GM12878 (cell line): Measurements from ENCODE around the gene ATP2A1. TPM values are rescaled to one million over a fixed set of nuclear protein-coding genes. Genes with fewer than 3 reads are reported as not detected.

Source experiments
- ASH2L ChIP-seq: fragments of 300-600, 200-600 bp; sonication (generic); IDR thresholded peaks from 2 replicates; pipeline ENCODE4 v1.6.1; 2017; ENCODE audit warnings: low read depth, mild to moderate bottlenecking, borderline replicate concordance
- ATF7 ChIP-seq: fragments of 450-650 bp; IDR thresholded peaks from 2 replicates; pipeline ENCODE4 v1.6.1; 2016; ENCODE audit warnings: low read depth, mild to moderate bottlenecking
- BCL11A ChIP-seq: IDR thresholded peaks from 2 replicates; pipeline ENCODE4 v1.6.1; 2011; ENCODE audit warnings: low read depth, low read length
- BRCA1 ChIP-seq: IDR thresholded peaks from 2 replicates; pipeline ENCODE4 v1.6.1; 2011; ENCODE audit warnings: low read depth, low read length, improper control_type of control experiment
- EED ChIP-seq: sonication (generic); IDR thresholded peaks from 2 replicates; pipeline ENCODE4 v1.6.1; 2016; ENCODE audit warnings: antibody characterized with exemption, low read depth
- EZH2 ChIP-seq: IDR thresholded peaks from 2 replicates; pipeline ENCODE4 v1.6.1; 2012; ENCODE audit warnings: low read depth, mild to moderate bottlenecking, control low read depth, inconsistent platforms, low read length, borderline replicate concordance; ENCODE audit not compliant: control insufficient read depth
- FOXM1 ChIP-seq: IDR thresholded peaks from 2 replicates; pipeline ENCODE4 v1.6.1; 2012; ENCODE audit warnings: low read depth, mild to moderate bottlenecking, inconsistent platforms, low read length, moderate library complexity
- GABPA ChIP-seq: IDR thresholded peaks from 2 replicates; pipeline ENCODE4 v1.6.1; 2014; ENCODE audit warnings: antibody characterized with exemption, low read depth, mild to moderate bottlenecking, inconsistent platforms
- NFYB ChIP-seq: IDR thresholded peaks from 2 replicates; pipeline ENCODE4 v1.6.1; 2011; ENCODE audit warnings: low read depth, mild to moderate bottlenecking, low read length, improper control_type of control experiment, moderate library complexity; ENCODE audit not compliant: insufficient read depth
- RB1 ChIP-seq: fragments of 450-650 bp; formaldehyde crosslinking; IDR thresholded peaks from 2 replicates; pipeline ENCODE4 v1.6.1; 2017; ENCODE audit warnings: mild to moderate bottlenecking, borderline replicate concordance
- RFX5 ChIP-seq: IDR thresholded peaks from 2 replicates; pipeline ENCODE4 v1.6.1; 2011; ENCODE audit warnings: low read depth, low read length, improper control_type of control experiment
- SPI1 ChIP-seq: IDR thresholded peaks from 2 replicates; pipeline ENCODE4 v1.6.1; 2011; ENCODE audit warnings: low read depth, mild to moderate bottlenecking, low read length, moderate library complexity, borderline replicate concordance; ENCODE audit not compliant: insufficient read depth
- SRF ChIP-seq, 2 experiments: IDR thresholded peaks; 2 replicates each; pipeline ENCODE4 v1.6.1; 2011; ENCODE audit warnings: low read depth in 2 of 2, low read length in 2 of 2, mild to moderate bottlenecking in 1 of 2, moderate library complexity in 1 of 2
- STAT1 ChIP-seq: fragments of 450-650 bp; conservative IDR thresholded peaks from 2 replicates; pipeline ENCODE4 v1.6.1; 2014; ENCODE audit warnings: antibody characterized with exemption, mild to moderate bottlenecking
- SUZ12 ChIP-seq: fragments of 200-600 bp; sonication (generic); IDR thresholded peaks from one replicate; pipeline ENCODE4 v1.6.1; 2018; ENCODE audit warnings: antibody characterized with exemption, mild to moderate bottlenecking; ENCODE audit not compliant: unreplicated experiment
- ZZZ3 ChIP-seq: IDR thresholded peaks from 2 replicates; pipeline ENCODE4 v1.6.1; 2011; ENCODE audit warnings: low read depth; ENCODE audit not compliant: control insufficient read depth, insufficient read length
- polyA plus RNA-seq, 11 experiments: library from polyadenylated mRNA; depleted of rRNA in 4 of 11; unstranded in 6 of 11; stranded (reverse) in 5 of 11; fragments of >200 nt; fragmentation: Nextera tagmentation in 4 of 11; fragmentation: Illumina TruSeq in 1 of 11; extraction: Ambion mirVana in 4 of 11; extraction: Trizol in 1 of 11; gene quantifications; 1 replicate in 1 of 11; 2 replicates in 10 of 11; pipeline versions ENCODE4 v1.2.1 to v1.2.3, GENCODE V29; 2011 to 2016; ENCODE audit warnings: inconsistent platforms in 2 of 11, missing spikeins in 2 of 11, low read depth in 1 of 11
- total RNA-seq, 4 experiments: library from RNA; depleted of rRNA in 3 of 4; stranded (reverse); fragments of >200 nt in 3 of 4; fragmentation: Illumina TruSeq in 1 of 4; extraction: Trizol in 1 of 4; gene quantifications; 2 replicates each; pipeline versions ENCODE4 v1.2.1 to v1.2.3, GENCODE V29; 2013 to 2021
- TF ChIP-seq, protein P1 (sequence below): fragments of 150-350 bp; IDR thresholded peaks from 2 replicates; pipeline ENCODE4 v1.6.1; 2016; ENCODE audit warnings: low read depth, low read length
- TF ChIP-seq, protein P2 (sequence below): IDR thresholded peaks from 2 replicates; pipeline ENCODE4 v1.6.1; 2012; ENCODE audit warnings: low read depth, low read length, improper control_type of control experiment
- TF ChIP-seq, protein P3 (sequence below): fragments of 450-650 bp; IDR thresholded peaks from 2 replicates; pipeline ENCODE4 v1.6.1; 2017; ENCODE audit warnings: low read depth, mild to moderate bottlenecking, moderate library complexity
- TF ChIP-seq, protein P4 (sequence below): fragments of 450-650 bp; IDR thresholded peaks from 2 replicates; pipeline ENCODE4 v1.6.1; 2017; ENCODE audit warnings: antibody characterized with exemption, mild to moderate bottlenecking, moderate library complexity
- TF ChIP-seq, protein P5 (sequence below): IDR thresholded peaks from 2 replicates; pipeline ENCODE4 v1.6.1; 2011; ENCODE audit warnings: low read depth, mild to moderate bottlenecking, low read length, moderate library complexity, borderline replicate concordance; ENCODE audit errors: extremely low read depth

The ATP2A1 gene
- total and polyA plus RNA-seq, 10 of the 15 experiments (the other 5 are each of a cell fraction or from before 2014, with no cell fraction given) = 0.13 to 1.7 (median 0.88) TPM

DNA sequence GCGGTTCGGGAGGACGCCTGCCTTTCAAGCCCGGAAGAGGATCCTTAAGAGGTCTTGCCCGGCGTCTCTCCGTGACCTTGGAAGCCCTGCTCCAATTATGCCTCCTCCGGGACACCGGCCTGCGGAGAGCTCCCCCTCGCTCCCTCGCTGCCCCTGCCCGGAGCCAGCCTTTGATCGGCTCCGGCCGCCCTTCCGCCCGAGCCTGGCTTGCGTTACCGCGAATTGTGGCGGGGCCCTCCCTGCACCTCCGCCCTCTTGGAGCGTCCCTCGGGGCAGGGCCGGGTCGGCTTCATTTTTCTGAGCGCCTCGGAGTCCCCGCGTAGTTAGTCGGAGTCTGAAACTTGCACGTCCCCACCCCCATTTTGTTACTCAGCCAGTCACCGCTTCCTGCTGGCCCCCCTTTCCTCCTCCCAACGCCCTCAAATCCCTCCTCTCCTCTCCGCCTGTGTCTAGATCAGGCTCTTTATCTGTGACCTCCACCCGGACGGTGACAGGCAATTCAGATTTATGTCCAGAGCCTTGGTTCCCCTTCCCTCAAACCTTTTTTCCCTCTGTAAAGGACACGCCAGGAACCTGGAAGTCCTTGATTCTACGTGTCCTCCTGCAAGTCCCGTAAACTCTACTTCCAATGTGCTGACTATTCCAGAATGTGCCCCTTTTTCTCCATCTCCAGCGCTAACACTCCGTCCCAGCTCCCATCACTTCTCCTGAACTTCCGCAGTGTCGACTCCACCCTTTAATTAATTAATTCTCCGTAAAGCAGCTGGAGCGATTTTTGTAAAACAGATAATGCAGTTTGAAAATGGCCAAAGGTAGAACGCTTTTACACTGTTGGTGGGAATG lies 47.3 kb downstream of the ATP2A1 start (continued):
- TF ChIP-seq, protein P1, sequence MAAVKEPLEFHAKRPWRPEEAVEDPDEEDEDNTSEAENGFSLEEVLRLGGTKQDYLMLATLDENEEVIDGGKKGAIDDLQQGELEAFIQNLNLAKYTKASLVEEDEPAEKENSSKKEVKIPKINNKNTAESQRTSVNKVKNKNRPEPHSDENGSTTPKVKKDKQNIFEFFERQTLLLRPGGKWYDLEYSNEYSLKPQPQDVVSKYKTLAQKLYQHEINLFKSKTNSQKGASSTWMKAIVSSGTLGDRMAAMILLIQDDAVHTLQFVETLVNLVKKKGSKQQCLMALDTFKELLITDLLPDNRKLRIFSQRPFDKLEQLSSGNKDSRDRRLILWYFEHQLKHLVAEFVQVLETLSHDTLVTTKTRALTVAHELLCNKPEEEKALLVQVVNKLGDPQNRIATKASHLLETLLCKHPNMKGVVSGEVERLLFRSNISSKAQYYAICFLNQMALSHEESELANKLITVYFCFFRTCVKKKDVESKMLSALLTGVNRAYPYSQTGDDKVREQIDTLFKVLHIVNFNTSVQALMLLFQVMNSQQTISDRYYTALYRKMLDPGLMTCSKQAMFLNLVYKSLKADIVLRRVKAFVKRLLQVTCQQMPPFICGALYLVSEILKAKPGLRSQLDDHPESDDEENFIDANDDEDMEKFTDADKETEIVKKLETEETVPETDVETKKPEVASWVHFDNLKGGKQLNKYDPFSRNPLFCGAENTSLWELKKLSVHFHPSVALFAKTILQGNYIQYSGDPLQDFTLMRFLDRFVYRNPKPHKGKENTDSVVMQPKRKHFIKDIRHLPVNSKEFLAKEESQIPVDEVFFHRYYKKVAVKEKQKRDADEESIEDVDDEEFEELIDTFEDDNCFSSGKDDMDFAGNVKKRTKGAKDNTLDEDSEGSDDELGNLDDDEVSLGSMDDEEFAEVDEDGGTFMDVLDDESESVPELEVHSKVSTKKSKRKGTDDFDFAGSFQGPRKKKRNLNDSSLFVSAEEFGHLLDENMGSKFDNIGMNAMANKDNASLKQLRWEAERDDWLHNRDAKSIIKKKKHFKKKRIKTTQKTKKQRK = no peak
- TF ChIP-seq, protein P2, sequence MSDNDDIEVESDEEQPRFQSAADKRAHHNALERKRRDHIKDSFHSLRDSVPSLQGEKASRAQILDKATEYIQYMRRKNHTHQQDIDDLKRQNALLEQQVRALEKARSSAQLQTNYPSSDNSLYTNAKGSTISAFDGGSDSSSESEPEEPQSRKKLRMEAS = no peak
- TF ChIP-seq RB1 (peak; percentile 47; the same call in 1 of the 2 replicates), FOXM1 (no peak), STAT1 (no peak), ASH2L (no peak), SUZ12 (no peak), EED (peak; percentile 85), ZZZ3 (no peak), EZH2 (no peak), RFX5 (no peak), BCL11A (no peak), BRCA1 (no peak), GABPA (no peak), SRF (IDR thresholded peaks at IDR 0.05; ENCODE audit: low read depth in 2 of 2, low read length in 2 of 2) (peak; percentile 29 to 52; a peak in 1 of 4 replicates), ATF7 (no peak; the same call in none of the 2 replicates), SPI1 (no peak), NFYB (no peak)
- TF ChIP-seq, protein P3, sequence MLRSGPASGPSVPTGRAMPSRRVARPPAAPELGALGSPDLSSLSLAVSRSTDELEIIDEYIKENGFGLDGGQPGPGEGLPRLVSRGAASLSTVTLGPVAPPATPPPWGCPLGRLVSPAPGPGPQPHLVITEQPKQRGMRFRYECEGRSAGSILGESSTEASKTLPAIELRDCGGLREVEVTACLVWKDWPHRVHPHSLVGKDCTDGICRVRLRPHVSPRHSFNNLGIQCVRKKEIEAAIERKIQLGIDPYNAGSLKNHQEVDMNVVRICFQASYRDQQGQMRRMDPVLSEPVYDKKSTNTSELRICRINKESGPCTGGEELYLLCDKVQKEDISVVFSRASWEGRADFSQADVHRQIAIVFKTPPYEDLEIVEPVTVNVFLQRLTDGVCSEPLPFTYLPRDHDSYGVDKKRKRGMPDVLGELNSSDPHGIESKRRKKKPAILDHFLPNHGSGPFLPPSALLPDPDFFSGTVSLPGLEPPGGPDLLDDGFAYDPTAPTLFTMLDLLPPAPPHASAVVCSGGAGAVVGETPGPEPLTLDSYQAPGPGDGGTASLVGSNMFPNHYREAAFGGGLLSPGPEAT = peak; percentile 78
- TF ChIP-seq, protein P4, sequence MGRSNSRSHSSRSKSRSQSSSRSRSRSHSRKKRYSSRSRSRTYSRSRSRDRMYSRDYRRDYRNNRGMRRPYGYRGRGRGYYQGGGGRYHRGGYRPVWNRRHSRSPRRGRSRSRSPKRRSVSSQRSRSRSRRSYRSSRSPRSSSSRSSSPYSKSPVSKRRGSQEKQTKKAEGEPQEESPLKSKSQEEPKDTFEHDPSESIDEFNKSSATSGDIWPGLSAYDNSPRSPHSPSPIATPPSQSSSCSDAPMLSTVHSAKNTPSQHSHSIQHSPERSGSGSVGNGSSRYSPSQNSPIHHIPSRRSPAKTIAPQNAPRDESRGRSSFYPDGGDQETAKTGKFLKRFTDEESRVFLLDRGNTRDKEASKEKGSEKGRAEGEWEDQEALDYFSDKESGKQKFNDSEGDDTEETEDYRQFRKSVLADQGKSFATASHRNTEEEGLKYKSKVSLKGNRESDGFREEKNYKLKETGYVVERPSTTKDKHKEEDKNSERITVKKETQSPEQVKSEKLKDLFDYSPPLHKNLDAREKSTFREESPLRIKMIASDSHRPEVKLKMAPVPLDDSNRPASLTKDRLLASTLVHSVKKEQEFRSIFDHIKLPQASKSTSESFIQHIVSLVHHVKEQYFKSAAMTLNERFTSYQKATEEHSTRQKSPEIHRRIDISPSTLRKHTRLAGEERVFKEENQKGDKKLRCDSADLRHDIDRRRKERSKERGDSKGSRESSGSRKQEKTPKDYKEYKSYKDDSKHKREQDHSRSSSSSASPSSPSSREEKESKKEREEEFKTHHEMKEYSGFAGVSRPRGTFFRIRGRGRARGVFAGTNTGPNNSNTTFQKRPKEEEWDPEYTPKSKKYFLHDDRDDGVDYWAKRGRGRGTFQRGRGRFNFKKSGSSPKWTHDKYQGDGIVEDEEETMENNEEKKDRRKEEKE = no peak
- TF ChIP-seq, protein P5, sequence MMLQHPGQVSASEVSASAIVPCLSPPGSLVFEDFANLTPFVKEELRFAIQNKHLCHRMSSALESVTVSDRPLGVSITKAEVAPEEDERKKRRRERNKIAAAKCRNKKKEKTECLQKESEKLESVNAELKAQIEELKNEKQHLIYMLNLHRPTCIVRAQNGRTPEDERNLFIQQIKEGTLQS = no peak
